ENCODE results near the gene TPP2.

DNA sequence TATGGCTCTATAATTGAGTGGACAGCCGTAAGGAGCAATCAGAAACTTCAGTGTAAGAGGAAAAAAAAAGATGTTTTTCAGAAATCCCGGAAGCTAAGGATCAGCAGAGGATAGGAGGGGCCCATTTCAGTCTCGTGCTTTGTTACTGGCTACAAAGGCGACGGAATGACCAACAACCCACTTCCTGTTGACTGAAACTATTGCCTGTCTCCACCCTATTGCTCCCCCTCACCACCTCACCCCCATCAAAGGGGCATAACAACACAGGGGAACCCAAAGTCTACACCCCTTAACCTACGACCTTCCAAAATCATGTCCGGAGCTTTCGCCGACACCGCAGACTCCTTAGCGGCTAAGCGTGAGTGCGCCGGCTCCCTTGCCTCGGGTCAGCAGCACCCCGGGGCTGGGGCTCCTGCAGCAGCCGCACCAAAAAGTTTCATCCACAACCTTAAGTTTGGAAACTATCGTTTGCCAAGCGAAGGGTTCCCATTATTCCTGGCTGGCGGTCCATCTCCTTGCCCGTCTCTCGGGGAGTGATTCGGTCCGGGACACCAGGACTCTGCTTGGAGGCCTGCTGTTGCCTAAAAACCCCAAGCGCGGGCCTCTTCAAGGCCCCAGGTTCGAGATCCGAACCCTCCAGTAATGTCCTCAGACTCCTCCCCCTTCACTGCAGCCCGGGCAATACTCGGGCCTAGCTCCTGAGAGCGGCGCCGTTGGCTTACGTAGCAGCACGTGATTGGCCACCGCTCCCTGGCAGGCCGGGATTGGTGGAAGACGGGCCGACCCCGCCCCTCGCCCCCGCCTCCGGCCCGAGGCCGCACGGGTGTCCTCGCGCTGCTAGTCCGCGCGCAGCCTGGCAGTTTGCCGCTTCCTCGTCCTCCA, at the start of gene TPP2:
- TF ChIP-seq CTCF (IDR thresholded peaks at IDR 0.05; ENCODE audit: insufficient read depth, low read depth, low read length) = no peak
- no peak for TF ChIP-seq EZH2 (IDR thresholded peaks at IDR 0.05; ENCODE audit: insufficient read depth, low read length)

Measured in astrocyte (in vitro differentiated cells and primary cell).